GM23248 (cell line): Measurements from ENCODE around the gene GPRASP1.
"Not testable (repeated sequence)": the region's sequence is repeated elsewhere in the genome, so short reads cannot be mapped to it uniquely, and the experiment has no call there.

Experiments used
- EZH2 ChIP-seq: fragments of 200-600 bp; sonication (generic); IDR thresholded peaks from 2 replicates; pipeline ENCODE4 v1.6.1; 2018; ENCODE audit warnings: antibody characterized with exemption, mild to moderate bottlenecking; ENCODE audit not compliant: insufficient read depth, poor library complexity, severe bottlenecking
- EZH2phosphoT487 ChIP-seq: fragments of 200-600 bp; sonication (generic); IDR thresholded peaks from 2 replicates; pipeline ENCODE4 v1.6.1; 2018; ENCODE audit warnings: antibody characterized with exemption, moderate library complexity, mild to moderate bottlenecking, low read depth; ENCODE audit not compliant: insufficient read depth

GRCh38 chrX:102663820-102664219 lies 12.5 kb downstream of the GPRASP1 start:
- TF ChIP-seq EZH2, EZH2phosphoT487: not testable (repeated sequence)
